Measurements from ENCODE around the gene FAM170B.

The FAM170B gene

DNA sequence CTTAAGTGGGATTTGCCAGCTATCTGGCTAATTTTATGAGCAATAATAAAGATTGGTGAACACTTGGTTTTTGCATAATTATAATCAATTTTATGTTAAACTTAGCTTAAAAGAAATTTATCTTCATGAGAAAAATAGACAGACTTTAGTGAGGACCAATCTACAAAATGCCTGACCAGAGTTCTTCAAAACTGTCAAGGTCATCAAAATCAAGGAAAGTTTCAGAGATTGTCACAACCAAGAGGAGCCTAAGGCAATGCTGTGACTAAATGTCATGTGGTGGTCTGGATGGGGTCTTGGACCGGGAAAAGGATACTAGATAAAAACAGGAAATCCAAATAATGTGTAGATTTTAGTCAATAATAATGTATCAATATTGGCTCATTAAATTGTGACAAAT lies 17.7 kb upstream of the FAM170B start:
- DNase-seq (ENCODE audit: low spot score) = no peak

DNA sequence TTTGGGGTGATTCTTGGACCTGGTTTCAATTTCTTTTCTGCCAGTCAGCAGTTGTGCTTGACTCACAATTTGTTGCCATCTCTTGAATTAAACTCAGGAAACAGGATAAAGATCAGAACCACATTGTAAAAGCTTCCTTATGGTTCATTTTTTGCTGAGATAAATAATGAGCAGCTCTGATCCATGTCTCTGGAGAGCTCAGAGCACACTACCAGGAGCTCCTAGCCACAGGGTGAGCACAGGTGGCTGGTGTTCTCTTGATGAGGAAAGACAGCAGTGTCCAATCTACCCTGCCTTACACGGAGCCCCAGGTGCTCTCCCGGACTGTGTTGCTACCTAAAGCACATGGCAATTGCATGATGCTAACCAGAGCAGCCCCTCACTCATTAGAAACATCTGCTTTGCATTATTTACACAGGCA lies 17.2 kb upstream of the FAM170B start:
- DNase-seq (ENCODE audit: low spot score) = no peak

DNA sequence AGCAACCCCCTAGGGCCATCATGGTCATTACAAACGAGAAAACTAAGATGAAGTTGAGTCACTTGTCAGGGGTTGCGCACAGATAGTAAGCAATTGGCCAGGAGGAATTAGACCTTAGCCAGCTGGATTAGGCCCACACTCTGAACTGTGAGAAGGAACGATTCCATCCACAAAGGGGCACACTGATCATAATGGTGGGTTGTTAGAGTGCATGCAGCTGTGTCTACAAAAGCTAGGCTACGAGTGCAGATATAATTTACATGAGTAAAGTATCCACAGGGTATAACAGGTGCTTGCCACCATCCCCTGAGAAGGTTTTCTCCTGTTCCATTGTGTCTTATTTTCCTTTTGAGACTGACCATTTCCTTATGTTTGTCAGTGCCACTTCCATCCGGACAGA lies 16.6 kb upstream of the FAM170B start:
- DNase-seq (ENCODE audit: low spot score) = no peak

DNA sequence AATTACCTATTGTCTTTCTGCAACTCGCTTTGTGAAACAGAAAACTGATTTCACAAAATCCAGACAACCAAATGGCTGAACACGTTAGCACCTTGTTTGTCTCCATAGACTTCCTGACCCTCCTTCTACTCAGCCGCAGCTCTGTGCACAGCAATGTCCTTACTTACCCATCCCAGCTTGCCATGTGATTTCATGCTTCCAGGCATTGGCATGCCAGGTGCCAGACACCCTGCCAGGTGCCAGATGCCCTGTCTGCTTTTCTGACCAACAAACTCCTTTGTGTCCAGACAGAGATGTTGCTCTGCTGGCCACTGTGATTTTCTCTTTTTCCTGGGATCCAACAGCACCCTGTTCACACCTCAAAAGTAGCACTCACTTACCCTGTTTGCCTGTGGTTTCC lies 16.1 kb upstream of the FAM170B start:
- DNase-seq (ENCODE audit: low spot score) = no peak

DNA sequence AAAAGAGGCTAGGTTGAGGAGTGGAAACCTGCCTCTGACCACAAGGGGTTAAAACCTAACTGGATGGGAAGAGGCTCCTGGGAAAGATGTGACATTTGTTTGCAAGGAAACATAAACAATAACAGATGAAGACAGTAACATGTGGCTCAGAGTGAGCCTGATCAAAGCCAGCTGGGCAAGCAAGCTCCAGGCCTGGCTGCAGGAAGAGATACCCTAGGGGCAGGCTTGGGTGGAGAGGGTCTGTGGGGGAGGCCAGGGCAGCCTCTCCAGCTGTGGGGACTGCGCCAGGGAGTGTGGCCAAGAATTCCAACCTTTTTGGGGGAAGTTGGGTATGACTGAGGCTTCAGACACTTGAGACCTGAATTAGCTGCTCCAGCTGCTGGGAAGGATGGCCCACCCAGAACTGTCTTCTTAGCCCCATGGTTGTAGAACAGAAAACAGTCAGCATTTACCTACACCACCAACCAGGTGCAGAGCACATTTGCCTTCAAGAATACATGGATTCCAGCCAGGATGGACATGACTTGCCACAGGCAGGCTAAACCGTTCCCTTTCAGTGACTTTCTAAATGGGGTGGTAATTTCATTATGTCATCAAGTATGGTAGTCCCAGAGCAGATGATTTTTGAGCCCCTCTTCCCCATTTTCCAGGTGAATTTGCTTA lies 10.4 kb upstream of the FAM170B start:
- DNase-seq (ENCODE audit: low spot score) = no peak

DNA sequence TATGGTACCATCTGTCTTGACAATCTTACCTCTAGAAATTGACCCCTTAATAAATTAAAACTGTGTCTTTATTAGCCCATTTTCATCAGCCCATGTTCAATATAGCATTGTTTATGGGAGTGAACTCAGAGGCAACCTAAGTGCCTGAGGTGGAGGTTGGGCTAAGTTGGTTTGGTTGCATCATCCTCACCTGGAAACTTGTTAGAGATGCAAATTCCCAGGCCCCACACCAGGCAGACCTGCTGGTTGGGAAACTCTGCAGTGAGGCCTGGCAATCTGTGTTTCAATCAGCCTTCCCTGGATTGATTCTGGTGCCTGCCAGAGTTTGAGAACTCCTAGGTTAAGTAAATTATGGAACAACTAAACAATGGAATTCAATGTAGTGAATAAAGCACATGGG lies 9.4 kb upstream of the FAM170B start:
- DNase-seq (ENCODE audit: low spot score) = no peak

DNA sequence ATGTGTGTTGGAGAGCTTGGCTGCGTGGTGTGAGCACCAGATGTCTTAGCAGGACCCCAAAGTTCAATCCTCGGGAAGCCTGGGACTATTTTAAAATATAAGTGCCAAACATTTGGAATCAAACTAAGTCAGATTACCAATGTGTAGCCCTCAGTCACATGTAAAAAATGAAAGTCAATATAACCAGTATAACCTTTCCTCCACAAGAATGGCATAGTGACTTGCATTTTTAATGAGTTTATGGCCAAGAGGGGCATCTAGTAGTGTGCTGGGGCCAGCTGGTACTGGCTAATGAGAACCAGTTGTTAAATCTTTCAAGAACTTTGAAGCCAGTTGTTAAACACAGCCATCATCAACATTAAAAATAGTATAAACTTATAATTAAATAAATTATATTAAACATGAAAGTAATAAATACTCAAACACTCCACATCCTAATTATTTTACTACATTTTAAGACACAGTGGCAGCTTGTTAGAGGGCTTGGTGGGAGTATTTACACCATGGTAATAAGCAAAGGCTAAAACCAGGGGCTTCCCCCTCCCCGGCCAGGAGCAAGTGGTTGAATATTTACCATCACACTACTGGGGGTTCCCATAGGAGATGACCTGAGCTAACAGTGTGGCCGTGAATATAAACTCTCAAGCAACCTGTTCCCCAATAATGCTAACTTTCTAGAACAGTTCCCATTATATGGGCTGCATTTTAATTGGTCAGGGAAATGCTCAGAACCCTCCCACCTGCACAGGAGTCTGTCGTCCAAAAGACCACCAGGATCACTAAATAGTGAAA lies 7.9 kb upstream of the FAM170B start:
- DNase-seq (ENCODE audit: low spot score) = no peak

DNA sequence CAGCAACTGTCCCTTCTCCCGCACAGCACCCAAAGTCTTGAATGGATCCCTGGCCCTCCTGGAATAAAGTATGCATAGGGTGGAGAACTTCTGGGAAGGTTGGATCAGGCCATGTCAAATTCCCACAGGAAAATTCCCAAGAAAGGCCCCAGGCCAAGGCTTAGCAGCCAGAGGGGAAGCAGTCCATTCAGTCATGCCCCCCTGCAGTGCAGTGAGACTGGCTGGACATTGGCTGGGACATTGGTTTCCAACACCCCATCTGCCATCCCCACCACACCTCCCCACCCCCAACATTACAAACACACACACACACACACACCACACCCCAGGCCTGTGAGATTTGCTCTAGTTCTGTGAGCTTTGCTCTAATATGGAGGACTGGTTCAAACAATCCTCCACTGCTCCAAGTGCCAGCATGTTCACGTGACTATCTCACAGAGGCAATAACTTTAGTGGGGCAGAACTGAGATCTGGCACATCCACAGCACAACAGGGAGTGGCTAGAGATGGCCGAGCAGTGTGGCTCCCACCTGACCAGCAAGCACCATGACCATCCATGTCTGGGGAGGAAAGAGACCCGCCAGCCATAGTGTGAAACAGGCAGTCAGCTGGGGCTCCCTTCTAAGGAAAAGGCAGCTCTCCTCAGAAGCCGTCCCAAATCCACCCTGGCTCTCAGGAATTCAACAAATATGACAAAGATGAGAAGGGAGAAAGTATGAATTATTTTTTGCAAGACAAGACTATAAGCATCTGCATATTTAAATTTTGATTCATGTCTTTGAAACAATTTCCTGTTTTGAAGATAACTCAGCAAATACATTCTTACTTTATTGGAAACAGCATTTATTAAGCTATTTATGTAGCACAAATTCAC lies 6.7 kb upstream of the FAM170B start:
- DNase-seq (ENCODE audit: low spot score) = no peak

DNA sequence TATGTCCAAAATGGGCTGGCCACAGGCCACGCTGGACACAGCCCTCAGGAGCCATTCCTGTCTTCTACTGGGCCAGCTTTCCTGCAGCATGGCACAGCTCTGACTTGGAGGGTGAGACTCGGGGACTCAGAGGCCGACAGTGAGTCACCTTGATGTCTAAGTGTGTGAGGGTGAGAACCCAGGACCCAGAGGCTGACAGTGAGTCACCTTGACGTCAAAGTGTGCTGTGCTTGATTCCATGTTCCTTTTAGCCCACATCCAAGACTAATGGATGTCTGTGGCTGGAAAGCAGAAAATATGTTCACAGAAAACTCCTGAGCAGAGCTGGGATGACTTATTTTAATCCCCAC lies 6.0 kb upstream of the FAM170B start:
- DNase-seq (ENCODE audit: low spot score) = no peak

DNA sequence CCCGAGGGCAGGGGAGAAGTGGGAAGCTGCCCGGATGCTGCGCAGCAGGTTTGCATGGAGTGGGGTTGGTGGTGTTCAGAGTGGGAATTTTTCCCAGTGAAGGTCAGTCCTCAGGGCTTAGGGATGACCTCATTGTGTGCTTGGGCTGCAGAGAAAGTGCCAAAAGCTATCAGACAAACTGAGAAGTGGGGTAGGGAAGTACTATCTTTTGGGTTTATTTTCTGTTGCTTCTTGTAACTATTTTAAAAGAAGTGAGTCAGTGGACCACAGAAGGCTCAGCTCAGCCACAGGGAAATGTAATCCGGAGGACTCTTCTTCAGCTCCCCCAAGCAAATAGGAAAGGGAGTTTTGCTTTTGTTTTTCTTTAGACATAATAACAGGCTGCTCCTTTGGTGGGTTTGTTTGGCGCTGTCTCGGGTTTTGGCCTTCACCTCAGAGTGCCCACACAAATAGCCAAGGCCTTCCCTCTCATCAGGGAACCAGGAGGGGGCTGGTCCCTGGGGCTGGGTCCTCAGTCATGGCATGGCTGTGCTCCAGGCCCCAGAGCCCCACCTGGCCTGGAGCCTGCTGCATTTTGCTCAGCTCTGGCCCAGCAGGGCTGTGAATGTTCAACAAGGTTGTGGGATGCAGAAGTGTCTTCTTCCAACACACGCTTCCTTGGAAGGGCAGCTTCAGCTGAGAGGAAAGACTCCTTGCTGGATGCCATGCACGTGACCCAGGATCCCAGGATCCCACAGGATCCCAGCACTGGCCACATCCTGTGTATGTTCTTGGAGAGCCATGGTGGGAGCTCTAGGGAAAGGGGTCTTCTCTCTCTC lies 5.4 kb upstream of the FAM170B start:
- no peak for DNase-seq (ENCODE audit: low spot score)

DNA sequence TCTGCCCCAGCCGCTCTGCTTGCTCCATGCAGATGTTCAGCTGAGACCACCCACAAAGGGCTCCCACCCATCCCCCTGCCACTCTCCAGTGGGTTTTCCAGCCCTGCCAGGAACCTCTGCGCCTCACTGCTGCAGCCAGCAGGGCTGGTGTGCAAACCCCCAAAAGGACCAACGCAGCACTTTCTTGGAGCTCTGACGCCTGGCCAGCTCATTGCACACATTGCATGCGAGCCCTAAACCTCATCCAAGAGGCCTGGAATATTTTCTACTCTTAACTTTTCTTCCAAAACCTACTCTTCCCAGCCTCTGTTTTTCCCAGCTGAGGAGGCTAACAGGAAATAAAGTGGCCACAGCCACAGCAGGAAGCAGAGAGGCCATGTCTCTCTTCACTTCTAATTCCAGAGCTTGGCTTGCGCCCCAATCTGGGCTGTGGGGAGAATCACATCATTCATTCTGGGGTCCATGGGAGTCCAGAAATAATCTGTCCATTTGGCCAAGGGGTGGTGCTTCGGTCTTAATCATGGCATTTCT lies 4.6 kb upstream of the FAM170B start:
- DNase-seq (ENCODE audit: low spot score) = no peak

DNA sequence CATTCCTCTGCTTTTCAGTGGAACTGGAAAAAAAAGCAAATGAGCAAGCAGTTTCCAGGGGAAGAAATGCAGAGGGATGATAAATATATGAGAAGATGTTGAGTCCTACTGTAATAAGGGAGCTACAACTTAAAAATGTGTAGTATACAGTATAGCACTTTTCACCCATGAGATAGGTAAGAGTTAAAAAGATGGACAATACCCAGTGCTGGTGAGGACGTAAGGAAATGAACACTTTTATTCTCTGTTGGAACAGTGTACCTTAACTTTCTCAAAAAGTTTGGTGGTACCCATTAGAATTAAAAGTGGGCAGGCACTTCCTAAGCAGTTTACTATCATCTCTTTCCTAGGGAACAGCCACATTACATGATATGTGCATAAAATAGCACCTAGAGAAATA lies 2.7 kb upstream of the FAM170B start:
- no peak for DNase-seq (ENCODE audit: low spot score)

DNA sequence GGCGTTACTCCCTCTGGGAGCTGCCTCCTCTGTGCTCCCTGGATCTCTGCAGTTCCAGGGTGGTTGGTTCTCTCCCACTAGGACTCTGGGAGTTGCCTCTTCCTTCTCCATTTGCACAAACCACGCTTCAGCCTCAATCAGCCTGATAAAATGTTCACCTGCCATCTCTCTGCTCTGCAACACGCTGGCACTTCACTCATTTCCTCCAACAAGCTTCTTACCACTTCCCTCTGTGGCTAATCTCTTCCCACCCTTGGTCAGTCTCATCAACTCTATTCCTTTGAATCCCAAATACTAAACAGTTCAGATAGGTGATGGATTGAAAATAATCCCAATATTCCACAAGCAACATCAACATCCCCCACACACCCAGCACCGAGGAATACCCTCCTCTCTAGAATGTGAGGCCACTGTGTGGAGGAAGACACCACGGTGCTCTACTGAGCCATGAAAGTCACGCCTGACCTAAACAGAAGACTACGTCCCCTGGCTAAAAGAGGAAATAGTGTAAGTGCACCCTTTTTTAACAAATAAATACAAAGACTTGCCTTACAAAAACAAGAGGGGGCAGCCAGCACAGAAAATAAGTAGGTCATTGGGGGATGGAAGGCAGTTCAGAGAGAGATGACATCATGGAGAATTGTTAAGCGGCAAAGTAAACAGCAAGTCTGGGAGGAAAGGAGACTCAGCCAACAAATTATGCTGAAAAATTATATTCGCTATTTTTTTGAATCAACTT lies 1.9 kb upstream of the FAM170B start:
- DNase-seq (ENCODE audit: low spot score) = no peak

DNA sequence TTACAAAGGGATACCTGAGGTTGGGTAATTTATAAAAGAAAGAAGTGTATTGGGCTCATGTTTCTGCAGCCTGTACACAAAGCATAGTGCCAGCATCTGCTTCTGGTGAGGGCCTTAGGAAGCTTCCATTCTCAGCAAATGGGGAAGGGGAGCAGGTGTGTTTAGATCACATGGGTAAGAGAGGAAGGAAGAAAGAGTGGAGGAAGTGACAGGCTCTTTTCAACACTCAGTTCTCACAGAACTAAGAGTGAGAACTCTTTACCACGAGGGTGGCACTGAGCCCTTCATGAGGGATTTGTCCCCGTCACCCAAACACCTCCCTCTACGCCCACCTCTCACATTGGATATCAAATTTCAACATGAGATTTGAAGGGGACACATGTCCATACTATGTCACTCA lies 506 bp upstream of the FAM170B start:
- DNase-seq (ENCODE audit: low spot score) = no peak

DNA sequence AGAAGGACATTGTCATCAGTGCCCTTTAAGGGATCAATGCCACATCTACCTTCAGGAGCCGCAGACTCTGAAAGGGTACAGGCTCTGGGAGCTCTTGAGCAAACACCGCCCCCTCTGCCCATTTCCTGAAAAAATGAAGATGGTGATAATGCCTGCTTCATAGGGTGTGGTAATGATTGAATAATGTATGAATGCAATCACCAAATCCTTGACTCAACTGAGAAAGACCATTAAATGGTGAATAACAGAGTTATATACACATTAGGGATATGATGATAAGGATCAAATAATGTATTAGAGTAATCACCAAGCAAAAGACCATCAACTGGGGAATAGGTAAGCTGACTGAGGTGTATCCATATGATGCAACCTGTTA lies 1.5 kb downstream of the FAM170B start:
- DNase-seq (ENCODE audit: low spot score) = no peak

DNA sequence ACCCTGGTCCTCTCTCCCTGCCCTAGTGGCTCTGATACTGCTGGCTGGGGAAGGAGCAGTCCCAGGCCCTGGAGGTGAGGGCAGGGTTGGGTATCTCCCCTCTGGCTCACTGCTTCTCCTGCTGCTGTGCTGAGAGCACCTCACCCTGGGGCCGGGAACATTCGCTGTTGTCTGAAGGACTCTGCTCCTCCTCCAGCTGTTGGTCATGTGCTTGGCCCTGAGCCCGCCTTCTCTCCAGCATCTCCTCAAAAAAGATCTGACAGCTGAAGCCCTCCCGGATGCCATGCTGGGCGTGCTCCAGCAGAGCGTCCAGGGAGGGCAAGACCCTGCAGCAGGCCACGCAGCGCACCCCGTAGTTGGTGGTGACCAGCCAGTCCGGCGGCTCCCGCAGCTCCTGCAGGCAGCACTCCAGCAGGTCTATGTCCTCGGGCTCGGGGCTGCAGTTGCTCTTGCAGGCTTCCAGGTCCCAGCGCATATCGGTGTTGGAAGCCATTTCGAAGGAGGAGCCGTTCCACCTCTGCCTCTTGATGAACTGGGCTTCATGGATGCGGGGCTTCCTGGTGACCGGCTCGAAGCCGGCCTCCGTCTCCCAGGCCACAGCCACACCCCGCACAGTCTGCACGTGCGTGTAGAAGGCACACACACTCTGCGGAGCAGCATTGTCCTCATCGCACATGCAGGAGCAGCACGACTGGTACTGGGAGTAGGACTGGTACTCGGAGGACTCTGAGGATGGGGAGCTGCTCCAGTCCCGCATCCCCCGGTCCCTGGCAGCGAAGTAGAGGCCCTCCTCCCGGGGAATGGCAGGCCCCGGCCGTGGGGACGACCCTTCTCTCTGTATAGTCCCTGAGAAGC lies 2.1 kb downstream of the FAM170B start:
- DNase-seq (ENCODE audit: low spot score) = no peak

DNA sequence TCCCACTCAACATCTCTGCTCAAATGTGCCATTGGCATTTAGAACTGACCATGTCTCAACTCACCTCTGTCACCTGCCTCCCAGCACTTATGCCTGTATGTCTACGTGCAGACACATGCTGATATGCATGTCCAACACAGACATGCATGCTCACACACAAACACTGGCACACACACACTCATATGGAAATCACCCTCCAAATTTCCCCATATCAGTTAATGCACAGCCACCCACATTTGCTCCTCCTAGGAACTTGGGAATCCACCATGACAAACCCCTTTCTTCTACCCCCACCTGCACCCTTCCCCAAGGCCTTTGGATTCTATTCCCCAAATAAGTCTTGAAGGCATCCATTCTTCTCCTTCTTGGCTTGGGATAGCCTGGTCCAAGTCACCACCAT lies 4.4 kb downstream of the FAM170B start:
- no peak for DNase-seq (ENCODE audit: low spot score)

DNA sequence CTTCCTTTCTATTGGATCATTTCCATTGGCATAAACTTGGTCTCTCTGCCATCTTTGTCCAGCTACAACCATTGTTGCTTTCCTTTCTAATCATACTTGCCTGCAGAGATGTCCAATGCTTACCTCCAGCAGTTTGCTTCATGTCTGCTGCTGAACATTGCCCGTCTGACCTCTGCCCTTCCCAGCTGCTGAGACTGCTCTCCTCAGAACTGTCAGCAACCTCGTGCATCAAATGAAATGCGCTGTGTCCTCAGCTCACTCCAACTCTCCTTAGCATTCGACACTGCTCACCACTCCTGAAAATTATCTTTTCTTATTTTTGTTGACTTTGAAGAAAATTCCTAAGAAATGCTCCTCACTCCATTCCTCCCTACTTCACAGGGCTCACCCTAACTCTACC lies 5.0 kb downstream of the FAM170B start:
- no peak for DNase-seq (ENCODE audit: low spot score)

DNA sequence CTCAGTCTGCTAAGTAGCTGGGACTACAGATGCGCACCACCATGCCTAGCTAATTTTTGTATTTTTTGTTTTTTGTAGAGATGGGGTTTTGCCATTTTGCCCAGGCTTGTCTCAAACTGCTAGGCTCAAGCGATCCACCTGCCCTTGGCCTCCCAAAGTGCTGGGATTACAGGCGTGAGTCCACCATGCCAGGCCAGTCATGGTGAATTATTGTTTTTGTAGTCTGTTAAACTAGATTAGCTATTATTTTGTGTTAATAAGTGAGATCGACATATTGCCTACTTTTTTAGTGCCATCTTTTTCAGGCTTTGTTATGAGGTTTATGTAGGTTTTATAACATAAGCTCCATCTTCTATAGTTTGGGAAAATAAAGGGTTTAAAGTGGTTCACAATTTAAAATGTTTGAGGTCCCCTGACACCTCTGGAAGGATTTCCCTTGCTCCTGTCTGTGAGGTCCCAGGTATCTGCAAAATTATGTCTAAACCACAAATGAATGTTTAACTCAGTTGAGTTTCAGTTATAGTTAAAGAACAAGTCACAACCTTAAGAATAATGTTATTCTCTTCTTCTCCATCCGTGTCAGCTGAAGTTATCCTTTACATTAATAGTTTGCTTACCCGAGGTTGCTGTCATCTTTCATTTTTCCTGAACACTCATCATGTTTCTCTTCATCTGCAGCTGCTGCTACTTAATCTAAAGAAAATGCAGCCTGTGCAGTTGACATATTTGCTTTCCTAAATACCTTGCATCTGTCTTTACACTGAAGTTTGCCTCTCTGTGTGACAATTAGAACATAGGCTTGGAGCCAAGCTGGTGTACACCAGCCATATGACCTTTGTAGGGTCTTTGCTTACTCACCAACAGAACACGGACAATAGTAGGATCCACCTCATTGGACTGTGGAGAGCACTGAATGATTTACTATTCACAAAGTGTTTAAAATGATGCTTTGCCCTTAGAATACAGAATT lies 9.6 kb downstream of the FAM170B start:
- no peak for DNase-seq (ENCODE audit: low spot score)
